NOMO-1 treated with DMSO at 0.1 percent for 48 hours (cell line): Measurements from ENCODE around the gene ROBO1.

Experiments
- DNase-seq: peaks from one replicate; lab custom pipeline; 2025; ENCODE audit not compliant: unreplicated experiment; lab: John Stamatoyannopoulos, UW

ROBO1 gene

DNA sequence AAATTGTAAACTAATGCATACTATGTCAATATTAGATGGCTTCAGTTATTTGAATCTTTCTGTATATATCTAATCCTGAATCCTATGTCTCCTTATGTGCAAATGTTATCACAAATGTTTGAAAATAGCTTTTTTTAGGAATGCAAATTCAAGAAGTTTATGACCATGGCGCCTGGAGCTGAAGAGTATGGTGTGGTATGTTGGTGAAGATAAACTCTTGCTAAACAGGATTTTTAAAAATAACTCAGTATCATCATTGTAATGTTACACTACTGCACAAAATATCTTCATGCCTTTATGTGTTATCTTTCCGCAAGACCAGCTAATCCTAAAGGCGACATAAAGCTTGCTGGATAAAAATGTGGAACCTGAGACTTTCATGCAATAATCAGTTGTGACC lies 382.6 kb downstream of the ROBO1 start:
- no peak for DNase-seq

DNA sequence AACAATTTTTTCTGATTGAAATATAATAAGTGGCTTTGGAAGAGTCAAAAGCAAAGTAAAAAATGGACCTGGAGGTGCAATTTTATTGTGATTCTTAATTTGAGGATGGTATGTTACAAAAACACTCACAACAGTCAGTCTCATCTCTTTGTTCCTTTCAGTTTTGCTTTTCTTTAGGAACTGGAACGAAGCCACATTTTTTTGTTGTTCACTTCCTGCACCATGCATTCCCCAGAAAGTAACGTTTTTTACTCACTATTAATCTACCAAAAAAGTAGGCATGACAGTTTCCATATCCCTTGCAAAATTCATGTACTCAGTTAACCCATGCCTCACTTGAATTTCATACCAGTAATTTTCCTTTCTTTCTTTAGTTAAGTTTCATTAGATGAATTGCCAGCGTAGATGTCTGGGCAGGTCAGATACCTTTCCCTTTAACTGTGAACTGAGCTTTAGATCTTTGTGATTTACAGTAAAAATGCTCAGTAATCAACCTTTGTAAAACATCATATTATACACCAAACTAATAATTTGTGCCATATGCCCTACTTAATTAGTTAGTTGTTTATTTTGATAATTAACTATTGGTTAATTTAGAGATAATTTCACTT lies 384.3 kb downstream of the ROBO1 start:
- peak; percentile 12 for DNase-seq

DNA sequence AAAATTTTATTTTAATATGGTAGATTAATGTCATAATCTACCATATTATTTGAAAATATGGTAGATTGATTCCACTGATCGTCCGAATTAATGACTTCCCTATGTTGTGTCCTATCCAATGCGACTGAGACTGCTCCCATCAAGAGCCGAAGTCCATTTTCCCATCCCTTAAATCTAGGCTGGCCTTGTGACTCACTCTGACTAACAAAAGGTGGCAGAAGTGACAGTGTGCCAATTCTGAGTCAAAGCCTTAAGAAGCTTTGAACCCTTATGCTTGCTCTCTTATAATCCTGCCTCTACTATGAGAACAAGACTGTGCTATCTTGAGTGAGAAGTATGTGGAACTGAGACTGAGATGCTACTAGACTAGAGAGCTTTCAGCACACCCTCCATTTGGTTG lies 387.2 kb downstream of the ROBO1 start:
- DNase-seq: no peak

DNA sequence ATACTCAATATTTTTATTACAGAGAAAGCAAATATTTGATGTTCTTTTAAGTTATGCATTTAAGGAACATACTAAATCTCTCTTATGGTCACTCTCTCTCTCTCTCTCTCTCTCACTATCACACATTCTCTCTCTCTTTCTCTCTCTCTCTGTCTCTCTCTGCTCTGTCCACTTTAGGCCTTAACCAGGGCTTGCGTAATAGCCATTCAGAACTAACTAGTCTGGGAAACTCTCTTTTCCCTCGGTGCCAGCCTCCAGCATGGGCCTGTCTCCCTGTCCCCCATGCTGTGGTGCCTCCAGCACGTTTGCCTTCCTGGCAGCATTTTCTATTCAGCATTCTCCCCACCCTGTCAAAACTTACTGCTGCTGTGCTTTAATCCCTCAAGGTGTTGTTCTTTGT lies 389.7 kb downstream of the ROBO1 start:
- no peak for DNase-seq

DNA sequence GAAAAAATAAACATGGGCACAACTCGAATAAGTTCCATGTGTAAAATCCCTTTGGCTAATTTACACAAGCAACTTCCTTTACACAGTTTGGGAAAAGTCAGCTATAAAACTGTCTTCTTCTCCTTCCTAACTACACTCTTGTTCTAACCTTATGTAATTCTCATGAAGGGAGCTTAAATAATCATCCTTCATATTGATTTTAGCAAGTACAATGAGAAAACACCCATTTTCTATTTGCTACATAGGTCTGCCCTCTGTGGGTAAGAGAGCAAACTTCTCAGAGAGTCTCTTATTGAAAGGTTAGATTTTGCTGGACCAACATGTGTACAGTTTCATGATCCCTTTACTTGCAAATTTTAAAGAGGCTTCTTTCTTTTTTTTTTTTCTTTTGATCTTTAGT lies 398.5 kb downstream of the ROBO1 start:
- peak; percentile 13 for DNase-seq

DNA sequence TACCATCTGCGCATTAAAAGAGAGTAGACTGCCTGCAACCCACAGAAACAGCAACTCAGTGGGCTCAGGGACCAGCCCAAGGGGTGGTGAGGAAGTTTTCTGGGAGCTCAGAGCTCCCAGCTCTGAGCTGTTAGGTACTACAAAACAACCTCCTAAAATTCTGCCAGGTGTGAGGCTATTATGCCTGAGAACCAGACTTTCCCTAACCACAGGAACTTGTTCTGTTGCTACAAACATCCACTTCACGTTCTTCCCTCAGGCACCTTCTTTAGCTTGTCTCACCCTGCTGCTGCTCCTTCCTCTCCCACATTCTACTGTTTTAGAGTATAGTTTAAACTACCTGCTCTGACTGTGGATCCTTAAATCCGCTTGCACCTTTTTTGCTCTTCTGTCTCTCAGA lies 399.4 kb downstream of the ROBO1 start:
- DNase-seq: no peak

DNA sequence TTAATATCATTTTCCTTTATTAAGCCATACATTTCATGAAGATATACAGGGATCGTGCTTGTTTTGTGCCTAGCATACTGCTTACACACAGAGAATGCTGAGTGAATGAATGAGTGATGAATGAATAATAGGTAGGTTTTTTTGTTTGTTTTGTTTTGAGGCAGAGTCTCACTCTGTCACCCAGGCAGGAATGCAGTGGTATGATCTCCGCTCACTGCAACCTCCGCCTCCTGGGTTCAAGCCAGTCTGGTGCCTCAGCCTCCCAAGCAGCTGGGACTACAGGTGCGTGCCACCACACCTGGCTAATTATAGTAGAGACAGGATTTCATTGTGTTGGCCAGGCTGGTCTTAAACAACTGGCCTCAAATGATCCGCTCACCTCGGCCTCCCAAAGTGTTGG lies 400.0 kb downstream of the ROBO1 start:
- no peak for DNase-seq

DNA sequence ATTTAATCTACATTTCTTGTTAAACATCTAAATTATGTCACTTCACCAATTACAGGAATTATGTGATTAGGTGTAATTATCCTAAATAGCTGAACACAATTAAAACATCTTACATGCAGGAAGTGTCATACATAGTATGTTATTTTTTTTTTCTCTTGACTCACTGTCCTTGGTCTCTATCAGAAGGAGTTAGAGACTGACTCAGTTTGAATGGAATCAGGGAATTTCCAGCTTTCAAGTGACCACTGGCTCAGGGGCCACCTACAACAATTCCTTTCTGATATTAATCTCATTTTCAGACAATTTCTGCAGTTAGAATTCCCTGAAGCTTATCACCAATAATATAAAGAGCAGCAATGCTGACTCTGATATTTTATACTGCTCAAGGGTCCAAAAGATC lies 400.7 kb downstream of the ROBO1 start:
- DNase-seq: no peak

DNA sequence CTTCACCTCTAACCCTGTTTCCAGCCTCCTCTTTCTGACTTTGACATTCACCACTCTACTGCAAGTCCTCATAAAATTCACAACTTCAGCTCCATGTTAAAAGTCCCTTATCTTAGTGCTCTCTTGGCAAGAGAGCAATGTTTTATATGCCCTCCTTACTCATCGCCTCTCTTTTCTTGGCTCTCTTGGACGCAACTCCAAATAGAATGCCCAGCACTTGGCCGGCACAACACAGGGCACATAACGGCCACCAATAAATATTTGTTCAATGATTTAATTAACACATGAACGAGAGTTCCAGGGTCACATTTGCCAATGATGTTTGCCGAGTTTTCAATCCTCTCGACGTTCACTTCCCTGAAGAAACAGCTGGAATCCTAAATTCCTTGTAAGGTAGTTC lies 401.4 kb downstream of the ROBO1 start:
- no peak for DNase-seq

DNA sequence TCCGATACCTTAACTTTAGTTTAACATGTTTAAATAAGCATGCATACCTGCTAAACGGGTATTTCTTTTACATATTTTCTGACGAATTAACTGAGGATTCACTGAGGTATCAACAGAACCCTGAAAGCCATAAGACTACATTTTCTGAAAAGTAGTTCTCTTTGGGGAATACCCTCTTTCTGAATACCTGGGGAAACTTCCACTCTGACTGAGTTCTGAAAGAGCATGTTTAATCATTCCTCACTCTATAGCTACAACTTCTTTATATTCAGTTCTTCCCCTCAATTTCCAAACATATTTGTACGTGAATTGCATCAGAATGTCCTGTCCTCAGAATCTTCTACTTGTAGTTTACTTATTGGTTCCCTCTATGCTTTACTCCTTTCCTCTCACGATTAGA lies 403.0 kb downstream of the ROBO1 start:
- no peak for DNase-seq

DNA sequence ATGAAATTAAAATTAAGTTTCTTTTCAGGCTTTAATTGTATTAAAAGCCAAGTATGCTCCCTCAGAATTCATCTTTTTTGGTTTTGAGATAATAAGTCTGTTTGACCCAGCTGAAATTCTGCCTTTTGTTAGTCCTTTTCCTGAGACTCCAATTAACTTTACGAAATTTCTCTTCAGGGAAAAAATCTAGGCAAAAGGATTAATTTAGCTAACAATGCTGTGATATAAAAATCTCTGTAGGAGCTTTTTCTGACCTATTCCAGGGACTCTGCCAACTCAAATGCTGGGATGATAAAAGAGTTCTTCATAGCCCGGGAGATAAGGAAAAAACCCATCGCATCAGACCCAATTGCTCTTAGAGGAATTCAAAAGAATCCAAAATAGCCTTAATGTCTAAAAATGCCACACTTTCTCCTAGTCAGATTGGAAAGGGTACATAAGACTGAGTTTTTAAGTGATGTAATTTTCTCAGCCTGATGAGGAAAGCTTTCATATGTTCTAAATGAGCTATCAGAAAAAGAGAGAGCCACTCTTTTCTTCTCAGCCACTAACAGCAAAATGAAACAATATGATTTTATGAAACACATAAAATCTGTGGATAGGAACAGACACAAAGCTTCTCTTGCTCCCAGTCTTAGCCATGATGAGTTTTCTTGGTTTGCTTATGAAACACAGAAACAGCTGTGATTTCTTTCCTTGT lies 405.1 kb downstream of the ROBO1 start:
- no peak for DNase-seq

DNA sequence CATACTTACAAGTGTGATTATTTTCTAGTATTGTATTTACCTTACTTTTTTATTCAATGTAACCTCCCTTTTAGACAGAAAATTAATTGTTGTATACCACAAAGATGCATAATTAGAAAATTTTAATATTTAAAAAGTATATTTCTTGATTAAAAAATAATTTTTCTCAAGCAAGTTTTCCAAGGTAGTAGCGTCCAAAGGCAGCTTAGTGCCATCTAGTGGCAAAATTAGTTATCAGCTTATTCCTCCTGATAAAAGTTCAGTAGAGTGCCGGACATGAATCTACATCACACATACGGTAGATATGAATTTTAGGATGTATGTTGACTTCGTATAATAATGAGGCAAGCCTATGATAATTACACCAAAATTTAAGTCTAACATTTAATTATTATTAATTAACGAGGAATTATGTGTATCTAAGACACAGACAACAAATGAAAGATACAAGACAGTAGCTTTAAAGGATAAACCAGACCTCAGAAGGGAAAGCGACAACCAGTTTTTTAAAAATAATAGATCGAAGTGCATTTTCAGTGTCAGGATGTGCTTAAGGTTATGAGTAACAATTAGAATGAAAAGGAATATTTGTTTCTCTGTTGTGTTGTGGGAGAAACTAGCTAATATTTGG lies 405.9 kb downstream of the ROBO1 start:
- DNase-seq: peak; percentile 51

DNA sequence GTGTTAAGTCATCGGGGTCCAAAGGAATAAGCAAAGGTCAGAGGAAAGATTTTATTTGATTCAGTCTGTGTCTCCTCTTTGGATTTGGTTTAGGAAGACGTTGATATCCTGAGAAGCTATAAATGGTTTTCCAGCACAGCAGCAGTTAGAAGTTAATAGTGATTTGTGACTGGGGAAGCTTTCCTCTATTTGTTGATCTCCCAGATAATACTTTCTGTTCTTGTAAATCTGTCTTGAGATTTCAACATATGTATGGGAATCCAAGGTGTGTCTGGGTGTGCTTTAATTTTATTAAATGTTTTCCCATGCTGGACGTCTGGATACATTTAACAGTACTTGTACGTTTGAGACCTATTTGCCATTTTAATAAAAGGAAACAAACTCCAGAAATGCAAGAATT lies 409.5 kb downstream of the ROBO1 start:
- no peak for DNase-seq

DNA sequence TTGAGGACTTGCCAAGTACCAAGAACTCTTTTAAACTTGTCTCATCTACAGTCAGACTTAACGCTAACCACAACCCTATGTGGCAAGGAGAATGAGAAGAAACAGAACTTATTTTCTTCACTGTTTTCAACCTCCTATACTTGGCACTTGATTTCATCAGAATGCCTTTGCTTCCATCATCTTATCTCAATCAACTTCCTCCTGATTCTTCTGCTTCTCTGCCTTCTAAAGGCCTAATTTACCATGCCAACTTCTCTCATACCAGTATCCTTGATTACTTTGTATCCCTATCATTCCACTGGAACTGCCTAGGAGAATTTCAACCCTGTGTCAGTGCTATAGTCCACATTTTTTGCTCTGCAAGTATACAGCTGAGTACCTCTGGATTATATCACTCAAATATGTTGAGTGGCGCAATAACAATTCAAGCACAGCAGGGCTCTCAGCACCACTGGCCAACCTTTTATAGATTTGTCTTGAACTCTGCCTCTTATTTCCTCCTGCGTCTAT lies 413.6 kb downstream of the ROBO1 start:
- peak; percentile 86 for DNase-seq

DNA sequence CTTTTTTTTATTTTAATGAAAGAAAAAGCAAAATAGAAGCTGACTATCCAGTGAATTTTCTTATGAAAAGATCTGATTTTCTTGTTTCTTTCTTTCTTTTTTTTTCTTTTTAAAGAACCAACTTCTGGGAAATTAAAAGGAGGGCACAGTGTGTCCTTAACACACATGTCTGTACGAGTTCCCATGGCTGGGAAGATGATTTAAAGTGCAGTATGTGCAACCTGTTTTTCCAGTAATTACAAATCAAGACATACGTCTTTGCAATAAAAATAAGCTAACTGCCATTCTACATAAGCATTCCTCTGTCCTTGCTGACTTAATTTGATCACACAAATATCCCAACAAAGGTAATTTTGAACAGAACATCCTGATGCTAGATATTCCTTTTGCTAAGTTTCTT lies 416.1 kb downstream of the ROBO1 start:
- DNase-seq: no peak

DNA sequence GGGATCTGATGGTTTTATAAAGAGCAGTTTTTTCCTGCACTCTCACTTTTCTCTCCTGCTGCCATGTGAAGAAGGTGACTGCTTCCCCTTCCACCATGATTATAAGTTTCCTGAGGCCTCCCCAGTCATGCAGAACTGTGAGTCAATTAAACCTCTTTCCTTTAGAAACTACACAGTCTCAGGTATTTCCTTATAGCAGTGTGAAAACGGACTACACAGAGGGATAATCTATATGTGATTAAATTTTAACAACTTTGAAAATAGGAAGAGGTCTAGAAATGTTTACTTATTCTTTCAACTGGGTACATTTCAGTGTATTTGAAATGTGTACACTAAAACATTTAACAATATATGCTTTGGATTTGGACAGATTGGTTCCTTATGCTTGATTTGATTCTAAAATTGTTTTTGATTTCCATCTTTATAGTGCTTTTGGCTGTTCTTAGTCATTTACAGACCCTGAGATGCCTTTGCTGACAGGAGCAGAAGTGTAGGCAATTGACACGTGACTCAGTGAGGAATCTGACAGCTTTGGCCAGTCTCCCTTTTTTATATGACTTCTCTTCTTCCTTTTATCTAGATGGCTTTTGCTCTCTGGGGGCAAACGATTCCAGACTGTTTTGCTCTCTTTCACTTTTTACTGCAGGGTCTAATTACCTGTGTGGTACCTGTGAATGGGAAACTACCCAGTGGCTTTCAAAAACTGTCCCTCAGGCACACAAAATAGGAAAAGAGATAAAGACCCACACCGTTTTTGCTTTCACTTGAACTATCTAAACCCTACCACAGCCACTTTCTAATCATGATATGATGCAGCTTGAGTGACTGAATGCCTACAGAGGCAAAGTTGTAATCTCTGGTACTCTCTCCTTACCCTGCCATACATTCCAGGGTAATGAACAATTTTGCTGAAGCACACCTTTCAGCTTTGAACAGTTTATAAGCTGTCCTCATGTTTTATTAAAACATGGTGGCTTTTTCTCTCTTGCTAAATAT lies 422.6 kb downstream of the ROBO1 start:
- DNase-seq: no peak

DNA sequence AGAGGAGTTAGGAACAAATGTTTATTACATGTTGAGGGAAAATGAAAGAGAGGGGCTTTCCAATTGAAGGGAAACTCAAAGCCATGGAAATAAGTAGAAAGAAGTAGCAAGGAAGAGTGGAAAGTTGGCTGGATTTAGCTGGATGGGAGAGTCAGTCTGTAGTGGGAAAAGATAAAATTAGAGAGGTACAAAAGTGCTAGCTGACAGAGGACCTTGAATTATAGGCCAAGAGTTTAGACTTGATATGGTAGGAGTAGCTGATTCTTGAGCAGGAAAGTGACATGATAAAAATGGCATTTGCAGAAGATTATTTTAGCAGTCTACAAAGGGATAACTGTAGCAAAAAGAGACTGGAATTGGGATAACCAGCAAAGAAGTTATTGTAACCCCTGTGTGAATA lies 425.8 kb downstream of the ROBO1 start:
- no peak for DNase-seq

DNA sequence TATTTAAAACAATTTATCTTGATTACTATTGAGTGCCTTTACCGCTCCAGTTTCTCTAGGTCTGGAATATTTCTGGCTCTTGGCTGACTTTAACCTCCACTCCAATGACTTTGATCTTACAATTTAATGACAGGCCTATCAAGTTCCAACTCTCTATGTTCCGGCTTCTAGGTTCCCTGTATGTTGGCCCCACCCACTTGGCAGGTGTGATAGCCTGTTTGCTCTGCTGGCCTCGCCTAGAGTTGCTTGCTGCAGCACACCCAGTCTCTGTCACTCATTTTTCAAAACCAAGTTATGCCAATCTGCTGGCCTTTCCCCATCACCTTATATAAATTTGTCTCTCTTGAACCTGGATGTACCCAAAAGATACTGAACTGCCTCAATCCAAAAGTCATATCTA lies 428.0 kb downstream of the ROBO1 start:
- DNase-seq: no peak

DNA sequence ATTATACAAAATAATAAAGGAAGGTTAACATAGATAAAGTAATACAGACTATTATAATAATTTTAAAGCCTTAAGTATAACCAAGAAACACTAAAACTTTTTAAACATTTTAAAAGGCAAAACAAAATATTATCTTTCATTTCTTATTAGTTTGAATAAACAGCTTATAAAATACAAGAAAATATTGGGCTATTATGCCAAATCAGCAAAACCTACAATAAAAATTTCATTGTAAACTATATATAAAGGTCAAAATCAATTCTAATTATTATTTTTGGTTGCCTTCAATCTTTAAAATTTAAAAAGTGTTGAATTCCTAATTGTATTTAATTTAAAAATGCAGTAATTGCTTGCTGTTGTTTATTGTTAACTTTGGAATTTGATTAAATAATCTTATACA lies 430.0 kb downstream of the ROBO1 start:
- DNase-seq: no peak

DNA sequence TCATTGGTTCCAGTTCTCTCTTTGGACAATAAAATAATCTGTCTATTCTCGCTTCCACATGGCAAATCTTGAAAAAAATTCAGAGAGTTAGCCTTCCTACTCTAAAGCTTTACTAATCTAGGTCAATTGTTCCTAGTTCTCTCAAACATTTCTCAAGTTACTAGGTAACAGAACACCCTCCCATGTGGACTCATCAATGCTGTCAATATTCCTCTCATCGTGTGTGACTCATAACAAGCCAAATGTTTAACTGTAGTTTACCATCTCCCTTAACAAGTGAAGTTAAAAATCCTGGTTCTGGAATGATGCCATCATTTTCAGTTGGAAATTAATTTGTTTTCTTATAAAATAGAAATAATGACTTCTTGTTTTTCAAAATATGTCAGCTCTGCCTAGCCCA lies 438.6 kb downstream of the ROBO1 start:
- DNase-seq: no peak

DNA sequence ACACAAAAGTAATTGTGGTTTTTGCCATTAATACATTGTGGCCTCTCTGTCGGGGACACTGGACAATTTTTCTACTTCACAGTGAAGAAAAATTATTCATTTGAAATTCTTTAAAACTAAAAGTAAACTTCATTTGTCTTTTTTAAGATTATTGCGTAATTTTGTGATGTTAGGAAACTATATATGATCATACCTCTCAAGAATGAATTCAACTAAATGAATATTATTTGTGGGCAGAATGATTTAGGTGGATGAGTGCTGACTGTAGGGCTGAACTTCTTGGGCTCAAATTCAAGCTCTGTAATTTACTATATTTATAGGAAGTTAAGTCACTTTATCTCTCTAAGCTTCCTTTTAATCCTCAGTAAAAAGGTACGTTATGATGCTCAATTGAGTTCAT lies 441.2 kb downstream of the ROBO1 start:
- DNase-seq: no peak
